Erythroblast (primary cell): Measurements from ENCODE around the gene DGKQ.

ENCODE experiments used
- GATA1 ChIP-seq: IDR thresholded peaks from 2 replicates; pipeline ENCODE4 v1.6.1; 2011; ENCODE audit warnings: low read depth, mild to moderate bottlenecking, control low read depth, low read length, moderate library complexity
- POLR2A ChIP-seq: IDR thresholded peaks from 2 replicates; pipeline ENCODE4 v1.6.1; 2011; ENCODE audit warnings: mild to moderate bottlenecking, low read length

DNA sequence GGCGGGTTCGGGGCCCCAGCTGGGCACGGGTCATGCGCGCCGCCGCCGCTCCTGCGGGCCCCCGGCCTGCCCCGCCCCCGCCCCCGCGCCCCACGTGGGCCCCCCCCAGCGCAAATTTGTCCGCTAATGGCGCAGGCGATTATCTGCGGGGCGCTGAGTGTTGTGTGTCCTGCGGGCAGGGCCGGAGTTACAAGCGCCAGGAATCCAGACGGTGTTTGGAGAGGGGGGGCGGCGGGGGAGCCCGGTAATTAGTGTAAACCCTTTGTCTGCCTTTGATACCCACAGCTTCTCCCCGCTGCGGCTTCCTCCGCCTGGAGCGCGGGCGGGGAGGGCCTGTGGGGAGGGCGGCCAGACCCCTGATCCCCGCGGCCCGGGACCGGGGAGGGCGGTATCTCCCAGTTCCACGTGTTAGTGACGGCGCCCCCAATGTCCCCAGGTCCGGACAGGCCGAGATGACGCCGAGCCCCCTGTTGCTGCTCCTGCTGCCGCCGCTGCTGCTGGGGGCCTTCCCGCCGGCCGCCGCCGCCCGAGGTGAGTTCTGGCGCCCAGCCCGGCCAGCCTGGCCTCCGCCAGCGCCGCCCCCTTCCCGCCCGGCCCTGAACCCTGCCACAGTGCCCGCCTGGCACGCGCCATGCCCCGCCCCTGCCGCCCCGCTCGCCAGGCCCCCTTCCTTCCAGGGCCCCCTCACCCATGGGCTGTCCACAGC is 38.8 kb upstream of the DGKQ start:
- TF ChIP-seq POLR2A = no peak
- TF ChIP-seq GATA1 = no peak
